GM18505 (cell line): ENCODE measurements around the gene PDGFRB.

Source experiments
- ATAC-seq: cut with Tn5 transposase; IDR thresholded peaks from one replicate; pipeline ENCODE4 v1.9.1; 2021; ENCODE audit not compliant: unreplicated experiment
- POLR2A ChIP-seq: IDR thresholded peaks from 4 replicates; pipeline ENCODE4 v1.6.1; 2011; ENCODE audit warnings: borderline replicate concordance; ENCODE audit not compliant: insufficient read depth, insufficient read length; ENCODE audit errors: extremely low read depth

Gene PDGFRB

DNA sequence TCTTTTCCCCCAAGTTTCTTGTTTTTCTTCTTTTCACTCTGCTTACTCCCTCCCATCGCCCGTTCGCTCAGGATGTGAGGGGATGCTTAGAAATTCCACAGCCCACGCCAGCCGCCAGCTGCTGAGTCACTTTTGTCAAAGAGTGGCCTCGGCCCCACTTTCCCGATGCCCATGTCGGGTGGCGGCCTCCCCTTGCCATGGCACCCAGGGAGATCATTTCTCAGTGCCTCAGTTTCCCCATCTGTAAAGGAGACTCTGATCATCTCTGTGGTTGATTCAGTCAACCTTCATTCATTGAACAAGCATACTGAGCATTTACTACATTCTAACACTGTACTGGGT is 353 bp upstream of the PDGFRB start:
- no peak for ATAC-seq
- TF ChIP-seq POLR2A, result no peak

DNA sequence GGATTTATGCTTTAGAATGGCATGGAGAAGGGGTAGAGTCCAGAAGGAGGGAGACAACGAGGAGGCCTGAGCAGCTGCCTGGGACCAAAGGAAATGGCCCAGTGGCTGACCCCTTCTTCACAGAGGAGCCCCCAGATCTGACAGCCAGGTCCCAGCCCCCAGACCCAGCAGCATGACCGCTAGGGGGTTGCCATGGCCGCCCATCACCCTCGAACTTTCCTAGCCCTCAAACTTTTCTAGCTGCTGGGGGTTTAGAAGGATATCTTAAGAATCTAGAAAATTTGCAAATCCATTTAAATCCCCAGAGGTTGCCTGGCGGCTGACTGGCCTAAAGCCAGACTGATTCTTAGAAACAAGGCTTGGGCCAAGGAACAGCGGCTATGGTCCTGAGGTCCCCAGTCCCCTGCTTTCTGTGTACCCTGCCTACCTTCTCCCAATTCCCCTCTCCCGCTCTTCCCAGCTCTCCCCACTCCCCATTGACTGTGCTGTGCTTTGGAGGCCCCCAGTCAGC is 972 bp downstream of the PDGFRB start:
- ATAC-seq, result no peak
- TF ChIP-seq POLR2A, result no peak

DNA sequence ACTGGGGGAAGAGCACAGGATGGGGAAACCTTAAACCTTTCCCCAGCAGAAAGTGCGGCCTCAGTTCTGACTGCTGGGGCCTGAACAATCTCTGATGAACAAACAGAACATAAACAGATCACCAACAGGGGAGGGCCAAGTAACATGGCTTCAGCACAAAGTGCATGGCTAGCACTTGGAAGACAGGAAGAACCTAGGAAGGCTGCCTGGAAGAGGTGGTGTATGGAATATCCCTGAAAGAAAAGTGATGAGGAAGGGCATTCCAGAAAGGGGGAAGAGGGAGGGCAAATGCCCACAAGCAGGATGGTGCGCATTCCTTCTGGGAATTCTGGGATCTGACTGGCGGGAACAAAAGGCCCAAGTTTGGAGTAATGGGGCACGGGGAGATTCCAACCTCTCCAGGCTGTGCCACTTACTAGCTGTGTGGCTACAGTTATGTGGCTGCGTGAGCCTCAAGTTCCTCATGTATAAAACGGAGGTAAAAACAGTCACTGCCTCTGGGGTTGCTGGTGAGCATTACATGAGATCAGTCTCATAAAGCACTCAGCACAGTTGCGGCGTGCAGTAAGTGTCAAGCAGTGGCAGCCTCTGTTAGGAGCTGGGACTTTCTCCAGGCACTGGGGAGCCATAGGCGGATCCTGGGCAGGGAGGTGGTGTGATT is 1.6 kb downstream of the PDGFRB start:
- no peak for ATAC-seq
- no peak for TF ChIP-seq POLR2A

DNA sequence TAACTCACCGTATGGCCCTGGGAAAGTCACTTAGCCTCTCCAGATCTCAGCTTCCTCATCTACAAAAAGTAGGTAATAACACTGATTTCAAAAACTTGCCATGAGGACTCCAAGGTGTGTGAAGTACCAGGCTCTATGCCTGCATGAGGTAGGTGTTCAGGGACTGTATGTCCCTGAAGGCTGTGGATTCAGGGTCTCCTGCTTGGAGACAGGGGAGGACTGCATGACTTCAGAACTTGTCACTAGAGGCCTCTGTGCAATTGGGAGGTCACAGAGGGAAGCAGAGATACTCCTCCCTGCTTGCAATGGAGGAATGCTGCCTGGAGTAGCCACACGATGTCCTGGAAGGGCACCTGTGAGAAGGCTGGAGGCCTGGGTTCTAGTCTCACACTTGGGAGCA is 2.2 kb downstream of the PDGFRB start:
- ATAC-seq, result no peak
- TF ChIP-seq POLR2A, result no peak

DNA sequence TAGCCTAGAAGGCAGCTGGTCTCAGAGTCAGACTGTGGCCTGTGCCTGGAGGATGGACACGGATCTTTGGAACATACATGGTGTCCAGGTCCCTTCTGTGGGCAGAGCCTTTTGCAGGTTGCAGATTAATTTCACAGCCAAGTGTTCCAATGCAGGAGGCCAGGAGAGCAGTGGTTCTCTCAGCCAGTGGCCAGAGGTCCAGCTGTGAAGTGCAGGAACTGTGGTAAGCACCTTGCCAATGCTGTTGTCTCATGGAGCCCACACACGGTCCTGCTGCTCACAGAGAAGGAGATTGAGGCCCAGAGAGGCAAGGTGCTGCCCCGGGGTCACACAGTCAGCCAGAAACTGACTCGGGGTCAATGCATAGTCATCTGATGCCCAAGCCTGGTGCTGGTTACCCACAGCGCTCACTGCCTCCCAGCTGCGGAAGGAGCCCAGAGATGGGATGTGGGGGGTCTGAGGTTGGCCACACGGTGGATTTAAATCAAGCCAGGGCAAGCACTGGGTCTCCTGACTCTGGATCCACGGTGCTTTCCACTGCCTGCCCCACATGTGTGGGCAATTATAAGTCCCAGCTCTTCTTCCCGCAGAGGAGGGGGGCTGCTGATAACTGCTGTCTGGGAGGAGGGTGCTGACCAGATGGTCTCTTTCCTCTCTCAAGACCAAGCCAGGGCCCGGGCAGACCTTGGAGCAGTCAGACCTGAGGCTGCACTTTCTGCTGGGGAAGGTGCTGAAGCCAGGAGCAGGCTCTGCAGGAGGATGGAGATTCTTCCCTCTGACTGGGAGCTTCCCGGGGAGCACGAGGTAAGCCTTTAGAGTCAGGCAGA is 2.8 kb downstream of the PDGFRB start:
- TF ChIP-seq POLR2A, result no peak
- no peak for ATAC-seq

DNA sequence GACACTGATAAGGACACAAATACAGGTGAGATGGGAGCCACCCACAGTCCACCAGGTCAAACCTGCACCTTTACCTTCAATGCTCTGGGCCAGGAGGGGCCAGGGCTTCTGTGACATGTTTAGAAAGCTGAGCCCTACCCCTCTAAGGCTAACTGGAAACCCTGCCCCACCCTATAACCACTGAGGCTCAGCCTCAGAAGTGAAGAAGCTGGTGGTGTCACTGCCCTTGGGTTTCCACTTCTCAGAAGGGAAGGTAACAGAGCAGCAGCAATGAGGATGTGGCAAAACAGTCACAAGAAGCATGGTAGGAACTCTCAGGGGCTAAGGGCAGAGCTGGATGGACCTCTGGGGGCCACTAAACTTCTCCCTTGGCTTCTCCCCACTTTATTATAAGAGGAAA is 6.0 kb downstream of the PDGFRB start:
- ATAC-seq, result no peak
- TF ChIP-seq POLR2A, result no peak

DNA sequence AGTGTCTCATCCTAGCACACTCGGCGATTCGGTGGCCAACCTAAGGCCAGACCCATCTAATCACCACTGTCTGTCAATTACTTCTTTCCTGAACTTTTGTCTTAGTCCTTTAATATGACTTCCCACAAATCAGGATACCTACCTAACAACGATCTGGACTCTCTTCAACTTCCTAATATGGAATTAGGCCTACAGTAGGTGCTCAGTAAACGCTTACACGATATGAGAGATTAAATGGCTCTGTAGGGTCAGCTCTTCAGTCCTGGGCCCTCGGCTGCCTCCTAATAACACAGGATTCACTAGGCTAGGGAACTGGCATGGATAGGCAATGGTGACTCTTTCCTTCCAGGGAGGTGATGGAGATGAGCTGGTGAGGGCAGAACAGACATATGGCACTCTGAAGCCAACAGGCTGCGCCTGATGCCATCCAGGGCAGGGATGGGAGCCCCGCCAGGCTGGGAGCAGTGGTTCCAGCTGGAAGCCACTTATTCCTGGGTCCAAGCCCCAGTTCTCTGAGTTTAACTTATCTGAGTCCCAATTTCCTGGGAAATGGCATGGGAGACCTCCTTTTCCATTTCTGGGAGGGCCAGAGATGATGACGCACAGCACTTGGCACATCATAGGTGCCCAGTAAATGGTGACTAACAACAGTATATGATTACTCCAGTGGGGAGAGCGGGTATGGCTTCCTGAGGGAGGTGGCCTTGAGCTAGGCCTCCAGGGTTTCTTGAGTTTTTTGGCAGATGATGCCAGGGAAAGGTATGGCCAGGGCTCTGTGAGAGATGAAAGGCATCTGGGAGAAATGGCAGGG is 7.3 kb downstream of the PDGFRB start:
- TF ChIP-seq POLR2A, result no peak
- ATAC-seq, result no peak

DNA sequence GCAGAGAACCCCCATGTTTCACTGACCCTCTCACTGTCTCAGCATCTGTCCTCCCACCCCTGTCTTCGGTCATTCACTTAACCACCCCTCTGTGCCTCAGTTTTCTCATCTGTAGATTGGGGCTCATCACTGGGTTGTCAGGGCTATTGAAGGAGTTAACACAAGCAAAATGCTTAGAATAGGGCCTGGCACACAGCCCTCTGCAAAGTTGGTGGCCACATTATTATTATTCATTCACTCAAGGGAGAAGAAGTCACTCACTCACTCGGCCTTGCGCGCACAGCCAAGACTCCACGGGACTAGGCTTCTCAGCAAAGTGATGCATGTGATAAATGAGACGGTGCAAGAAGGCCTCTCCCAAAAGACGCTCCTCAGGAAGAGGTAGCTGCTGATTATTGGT is 8.0 kb downstream of the PDGFRB start:
- ATAC-seq, result no peak
- TF ChIP-seq POLR2A, result no peak

DNA sequence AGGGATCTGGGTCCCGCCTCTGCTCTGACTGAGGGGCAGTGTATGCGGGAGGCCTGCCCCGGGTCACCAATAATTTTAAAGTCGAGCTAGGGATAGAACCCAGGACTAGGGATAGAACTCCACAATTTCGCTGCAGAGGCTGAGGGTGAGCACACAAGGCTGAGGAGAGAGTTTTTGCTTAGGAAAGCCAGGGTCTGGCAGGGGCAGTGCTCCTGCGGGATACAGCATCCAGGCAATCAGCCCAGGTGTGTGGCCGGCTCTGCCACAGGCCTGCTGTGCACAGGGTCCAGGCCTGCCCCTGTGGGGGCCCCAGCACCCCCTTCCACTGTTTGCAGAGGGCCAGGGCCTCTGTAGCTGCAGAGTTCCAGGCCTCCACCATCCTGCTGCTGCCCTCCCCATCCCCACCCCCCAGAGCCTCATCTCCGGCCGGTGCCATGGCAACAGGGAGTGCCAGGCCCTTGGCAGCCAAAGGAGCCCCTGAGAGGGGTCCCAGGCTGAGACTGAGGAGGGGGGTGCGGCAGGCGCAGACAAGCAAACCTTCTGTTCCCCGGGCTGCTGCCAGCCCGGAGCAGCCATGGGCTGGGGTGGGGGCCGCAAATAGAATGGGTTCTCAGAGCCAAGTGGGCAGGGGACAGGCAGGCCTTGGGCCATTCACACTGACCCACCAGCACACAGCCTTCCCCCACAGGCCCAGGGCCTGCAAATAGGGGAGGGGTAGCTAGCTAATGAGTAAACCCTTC is 8.6 kb downstream of the PDGFRB start:
- no peak for ATAC-seq
- no peak for TF ChIP-seq POLR2A

DNA sequence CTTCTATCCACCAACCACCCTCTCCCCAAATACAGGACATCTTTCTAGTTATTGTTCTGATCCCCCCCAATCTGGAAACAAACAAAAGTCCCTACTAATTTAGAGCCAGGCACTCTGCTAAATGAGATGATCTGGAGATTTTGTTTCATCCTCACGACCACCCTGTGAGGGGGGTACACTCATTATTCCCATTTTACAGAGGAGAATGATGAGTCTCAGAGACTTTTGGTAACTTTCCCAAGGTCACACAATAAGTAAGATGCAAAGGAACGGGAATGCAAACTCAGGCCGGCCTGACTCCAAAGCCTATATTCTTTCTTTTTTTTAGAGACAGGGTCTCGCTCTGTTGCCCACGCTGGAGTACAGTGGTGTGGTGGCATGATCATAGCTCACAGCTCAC is 9.4 kb downstream of the PDGFRB start:
- TF ChIP-seq POLR2A, result no peak
- ATAC-seq, result no peak

DNA sequence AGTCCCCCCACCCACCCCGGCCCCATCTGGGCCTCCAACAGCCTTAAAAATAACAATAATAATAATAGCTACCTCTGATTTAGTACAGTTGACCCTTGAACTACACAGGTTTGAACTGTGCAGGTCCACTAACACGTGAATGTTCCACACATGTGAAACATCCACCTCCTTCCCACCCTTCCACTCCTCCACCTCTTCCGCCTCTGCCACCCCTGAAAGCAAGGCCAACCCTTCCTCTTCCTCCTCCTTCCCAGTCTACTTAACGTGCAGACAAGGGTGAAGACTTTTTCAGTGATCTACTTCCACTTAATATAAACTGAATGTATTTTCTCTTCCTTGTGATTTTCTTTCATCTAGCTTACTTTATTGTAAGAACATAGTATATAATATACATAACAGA is 10.8 kb downstream of the PDGFRB start:
- TF ChIP-seq POLR2A, result no peak
- no peak for ATAC-seq

DNA sequence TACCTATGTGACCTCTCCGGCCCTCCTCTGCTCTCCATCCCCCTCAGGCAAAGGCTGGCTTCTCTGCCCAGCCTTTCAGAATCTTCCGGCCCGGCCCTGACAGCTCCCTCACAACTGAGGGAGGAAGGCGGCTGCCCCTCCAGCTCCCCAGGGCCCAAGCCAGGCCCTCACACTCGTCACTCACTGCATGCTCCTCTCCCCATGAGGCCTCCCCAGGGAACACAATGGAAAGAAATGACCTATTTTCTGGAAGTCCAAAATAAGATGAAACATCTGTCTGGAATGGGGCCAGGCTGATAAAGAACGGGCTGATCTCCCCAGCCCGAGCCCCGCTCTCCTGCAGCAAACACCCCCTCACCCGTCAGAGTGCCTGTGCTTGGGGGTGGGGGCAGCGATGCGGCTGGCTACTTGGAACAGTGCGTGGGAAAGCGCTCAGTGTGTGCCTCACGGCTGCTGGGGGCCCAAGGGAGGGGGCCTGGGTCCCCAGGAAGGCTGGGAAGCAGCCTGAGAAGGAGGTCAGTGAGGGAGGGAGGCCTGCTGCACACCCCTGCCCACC is 11.3 kb downstream of the PDGFRB start:
- TF ChIP-seq POLR2A, result no peak

More for the DNA sequence above, 11.3 kb downstream of the PDGFRB start:
- no peak for ATAC-seq
